Suprapubic skin (tissue), 4 donors: ENCODE measurements around the gene RPS27. TPM values are rescaled to one million over a fixed set of nuclear protein-coding genes. Genes with fewer than 3 reads are reported as not detected.
A peak's percentile ranks its signal among the peaks of the same experiment; 100 is the strongest.

Source experiments
- DNase-seq, 2 donors: peaks; one replicate each; pipeline ENCODE4 v3.0.0-alpha.2; 2019; ENCODE audit warnings: low spot score in 2 of 2
- H3K27ac ChIP-seq: fragments of 200-600 bp; sonication (generic); one replicate; pipeline ENCODE4 v1.5.1; 2019
- H3K27me3 ChIP-seq: fragments of 200-600 bp; sonication (generic); one replicate; pipeline ENCODE4 v1.5.1; 2019
- H3K36me3 ChIP-seq: fragments of 200-600 bp; sonication (generic); one replicate; pipeline ENCODE4 v1.5.1; 2019
- H3K4me1 ChIP-seq: fragments of 200-600 bp; sonication (generic); one replicate; pipeline ENCODE4 v1.5.1; 2019
- H3K4me3 ChIP-seq: fragments of 200-600 bp; sonication (generic); one replicate; pipeline ENCODE4 v1.5.1; 2019; ENCODE audit warnings: mild to moderate bottlenecking
- H3K9me3 ChIP-seq: fragments of 200-600 bp; sonication (generic); one replicate; pipeline ENCODE4 v1.5.1; 2019
- CTCF ChIP-seq, 2 donors: fragments of 200-600 bp in 1 of 2; fragments of 450-650 bp in 1 of 2; sonication (generic) in 1 of 2; IDR thresholded peaks; one replicate each; pipeline ENCODE4 v1.5.1; 2016 to 2019; ENCODE audit warnings: antibody characterized with exemption in 2 of 2, mild to moderate bottlenecking in 1 of 2, moderate library complexity in 1 of 2
- EP300 ChIP-seq: sonication (generic); formaldehyde crosslinking; IDR thresholded peaks from one replicate; pipeline ENCODE4 v1.6.1; 2017; ENCODE audit warnings: antibody characterized with exemption
- POLR2A ChIP-seq, 2 donors: fragments of 450-650 bp; IDR thresholded peaks; one replicate each; pipeline ENCODE4 v1.6.1; 2017; ENCODE audit warnings: antibody characterized with exemption in 2 of 2, mild to moderate bottlenecking in 2 of 2, moderate library complexity in 2 of 2
- POLR2AphosphoS5 ChIP-seq, 3 donors: sonication (generic); formaldehyde crosslinking; IDR thresholded peaks; one replicate each; pipeline ENCODE4 v1.6.1; 2017; ENCODE audit warnings: antibody characterized with exemption in 3 of 3
- WGBS: methylation state at CpG from one replicate; pipeline ENCODE4 v1.1.5; 2018; 5-methylcytosine and 5-hydroxymethylcytosine counted together
- total RNA-seq, 4 donors: library from RNA; depleted of rRNA; stranded (reverse); fragments of >200 nt; gene quantifications; one replicate each; pipeline ENCODE4 v1.1.0, GENCODE V29; 2016

Gene RPS27
- total RNA-seq, 4 donors from 2014 or later: 1,261 to 3,096 (median 2,718) TPM

GRCh38 chr1:153951801-153952200 is 38.8 kb upstream of the RPS27 start:
- peak in 1 of 2 donors; percentile 53 for DNase-seq
- WGBS: 67% methylated on average over 1 of the region's 2 CpGs
- H3K27me3 ChIP-seq: no peaks in the 10 kb centered on the region
- H3K9me3 ChIP-seq: no peaks in the 10 kb centered on the region
- peaks cover 18% of the 10 kb centered on the region for H3K4me1 ChIP-seq
- peaks cover 67% of the 10 kb centered on the region for H3K36me3 ChIP-seq
- TF ChIP-seq EP300 (no peak), CTCF (IDR thresholded peaks at IDR 0.05) (no peak), POLR2AphosphoS5 (IDR thresholded peaks at IDR 0.05) (no peak), POLR2A (IDR thresholded peaks at IDR 0.05) (no peak)
- no peak overlapping the region for H3K27ac ChIP-seq
- H3K4me3 ChIP-seq: no peak overlapping the region

- no peak overlapping the region for H3K4me3 ChIP-seq
- H3K27ac ChIP-seq: no peak overlapping the region
- DNase-seq: no peak
- peaks cover 29% of the 10 kb centered on the region for H3K4me1 ChIP-seq
- H3K9me3 ChIP-seq: no peaks in the 10 kb centered on the region
- H3K36me3 ChIP-seq: peaks cover 55% of the 10 kb centered on the region
- TF ChIP-seq CTCF (IDR thresholded peaks at IDR 0.05) (no peak), POLR2A (IDR thresholded peaks at IDR 0.05) (no peak), EP300 (no peak), POLR2AphosphoS5 (IDR thresholded peaks at IDR 0.05) (no peak)
- H3K27me3 ChIP-seq: no peaks in the 10 kb centered on the region
- 82% methylated on average over 4 of the region's 4 CpGs for WGBS
These were observed 36.6 kb upstream of the RPS27 start for GRCh38 chr1:153953859-153954365.

GRCh38 chr1:153954826-153955225 is 35.7 kb upstream of the RPS27 start:
- peak in 1 of 2 donors; percentile 54 for DNase-seq
- Histone ChIP-seq H3K27me3 (no peaks in the 10 kb centered on the region), H3K4me3 (no peak overlapping the region), H3K4me1 (peaks cover 38% of the 10 kb centered on the region), H3K36me3 (peaks cover 54% of the 10 kb centered on the region), H3K27ac (no peak overlapping the region), H3K9me3 (no peaks in the 10 kb centered on the region)
- TF ChIP-seq EP300 (no peak), POLR2A (IDR thresholded peaks at IDR 0.05) (no peak), CTCF (IDR thresholded peaks at IDR 0.05) (no peak), POLR2AphosphoS5 (IDR thresholded peaks at IDR 0.05) (no peak)
- 91% methylated on average over 9 of the region's 10 CpGs for WGBS

GRCh38 chr1:153956997-153957715 is 33.4 kb upstream of the RPS27 start:
- peaks cover 43% of the 10 kb centered on the region for H3K36me3 ChIP-seq
- H3K27ac ChIP-seq: peak overlapping the region; percentile 92
- peaks cover 59% of the 10 kb centered on the region for H3K4me1 ChIP-seq

More at GRCh38 chr1:153956997-153957715, 33.4 kb upstream of the RPS27 start:
- WGBS: 32% methylated on average over 6 of the region's 6 CpGs
- H3K4me3 ChIP-seq: peak overlapping the region; percentile 96
- no peaks in the 10 kb centered on the region for H3K9me3 ChIP-seq
- H3K27me3 ChIP-seq: no peaks in the 10 kb centered on the region
- TF ChIP-seq CTCF (IDR thresholded peaks at IDR 0.05) (no peak), POLR2AphosphoS5 (IDR thresholded peaks at IDR 0.05) (no peak), POLR2A (IDR thresholded peaks at IDR 0.05) (no peak), EP300 (no peak)
- peak in 1 of 2 donors; percentile 55 for DNase-seq
